DOHH2 (cell line): ENCODE data around the gene PPP1R8.

ENCODE experiments used
- H3F3A ChIP-seq: fragments of 200-600 bp; sonication (generic), shearing (Covaris generic); 2 replicates; pipeline ENCODE4 v1.6.0; 2016; ENCODE audit warnings: antibody characterized with exemption, mild to moderate bottlenecking; ENCODE audit not compliant: control insufficient read depth, insufficient read depth
- H3K27ac ChIP-seq: fragments of 200-600 bp; sonication (generic); 2 replicates; pipeline ENCODE4 v1.5.1; 2014; ENCODE audit warnings: low read depth, mild to moderate bottlenecking, low read length, moderate library complexity
- H3K27me3 ChIP-seq: fragments of 200-600 bp; sonication (generic); 2 replicates; pipeline ENCODE4 v1.6.1; 2014; ENCODE audit warnings: mild to moderate bottlenecking, low read length, mixed read lengths; ENCODE audit not compliant: control insufficient read depth
- H3K36me3 ChIP-seq: fragments of 200-600 bp; sonication (generic); 2 replicates; pipeline ENCODE4 v1.6.1; 2014; ENCODE audit warnings: mild to moderate bottlenecking, low read length, moderate library complexity, mixed read lengths; ENCODE audit not compliant: control insufficient read depth
- H3K4me1 ChIP-seq: fragments of 200-600 bp; sonication (generic); 2 replicates; pipeline ENCODE4 v1.6.1; 2014; ENCODE audit warnings: mild to moderate bottlenecking, low read length, mixed read lengths; ENCODE audit not compliant: control insufficient read depth
- H3K4me2 ChIP-seq: fragments of 200-600 bp; sonication (generic); 2 replicates; pipeline ENCODE4 v1.6.0; 2014; ENCODE audit warnings: mild to moderate bottlenecking, low read length, moderate library complexity
- H3K4me3 ChIP-seq: fragments of 200-600 bp; sonication (generic); 2 replicates; pipeline ENCODE4 v1.5.1; 2014; ENCODE audit warnings: mild to moderate bottlenecking, low read length, mixed read lengths
- H3K79me2 ChIP-seq: fragments of 200-600 bp; sonication (generic); 2 replicates; pipeline ENCODE4 v1.6.1; 2014; ENCODE audit warnings: mild to moderate bottlenecking, low read length, mixed read lengths; ENCODE audit not compliant: control insufficient read depth
- H3K9me2 ChIP-seq: fragments of 200-600 bp; sonication (generic); replicated peaks from 2 replicates; pipeline ENCODE4 v1.6.1; 2014; ENCODE audit warnings: mild to moderate bottlenecking, low read length, mixed read lengths; ENCODE audit not compliant: control insufficient read depth
- H3K9me3 ChIP-seq: fragments of 200-600 bp; sonication (generic); 2 replicates; pipeline ENCODE4 v1.6.1; 2014; ENCODE audit warnings: antibody characterized with exemption, low read length, mixed read lengths; ENCODE audit not compliant: control insufficient read depth, insufficient read depth
- H4K20me1 ChIP-seq: fragments of 200-600 bp; sonication (generic); 2 replicates; pipeline ENCODE4 v1.6.0; 2014; ENCODE audit warnings: low read depth, mild to moderate bottlenecking, antibody characterized with exemption, low read length, moderate library complexity; ENCODE audit not compliant: control insufficient read depth, insufficient read depth
- EZH2phosphoT487 ChIP-seq: fragments of 200-600 bp; sonication (generic); IDR thresholded peaks from 2 replicates; pipeline ENCODE4 v1.6.1; 2017; ENCODE audit warnings: borderline replicate concordance, mild to moderate bottlenecking, antibody characterized with exemption, low read length, moderate library complexity, mixed read lengths
- TF ChIP-seq, protein P1 (sequence below): fragments of 200-600 bp; sonication (generic); IDR thresholded peaks from one replicate; pipeline ENCODE4 v1.5.1; 2014; ENCODE audit warnings: antibody characterized with exemption, mild to moderate bottlenecking, low read depth, low read length; ENCODE audit not compliant: poor library complexity, severe bottlenecking

The PPP1R8 gene

GRCh38 chr1:27878039-27878438 is 47.5 kb downstream of the PPP1R8 start:
- no peaks in the 10 kb centered on the region for H3K9me3 ChIP-seq
- no peaks in the 10 kb centered on the region for H3K9me2 ChIP-seq
- H3K79me2 ChIP-seq, result no peaks in the 10 kb centered on the region
- H4K20me1 ChIP-seq, result no peaks in the 10 kb centered on the region
- no peak overlapping the region for H3K4me3 ChIP-seq
- no peaks in the 10 kb centered on the region for H3K27me3 ChIP-seq
- H3K27ac ChIP-seq, result no peak overlapping the region
- peaks cover 43% of the 10 kb centered on the region for H3K4me1 ChIP-seq
- H3K36me3 ChIP-seq, result no peaks in the 10 kb centered on the region
- H3F3A ChIP-seq, result peaks cover 7% of the 10 kb centered on the region; the same call in 1 of the 2 replicates
- no peak overlapping the region for H3K4me2 ChIP-seq
- no peak for TF ChIP-seq EZH2phosphoT487
- TF ChIP-seq, protein P1, sequence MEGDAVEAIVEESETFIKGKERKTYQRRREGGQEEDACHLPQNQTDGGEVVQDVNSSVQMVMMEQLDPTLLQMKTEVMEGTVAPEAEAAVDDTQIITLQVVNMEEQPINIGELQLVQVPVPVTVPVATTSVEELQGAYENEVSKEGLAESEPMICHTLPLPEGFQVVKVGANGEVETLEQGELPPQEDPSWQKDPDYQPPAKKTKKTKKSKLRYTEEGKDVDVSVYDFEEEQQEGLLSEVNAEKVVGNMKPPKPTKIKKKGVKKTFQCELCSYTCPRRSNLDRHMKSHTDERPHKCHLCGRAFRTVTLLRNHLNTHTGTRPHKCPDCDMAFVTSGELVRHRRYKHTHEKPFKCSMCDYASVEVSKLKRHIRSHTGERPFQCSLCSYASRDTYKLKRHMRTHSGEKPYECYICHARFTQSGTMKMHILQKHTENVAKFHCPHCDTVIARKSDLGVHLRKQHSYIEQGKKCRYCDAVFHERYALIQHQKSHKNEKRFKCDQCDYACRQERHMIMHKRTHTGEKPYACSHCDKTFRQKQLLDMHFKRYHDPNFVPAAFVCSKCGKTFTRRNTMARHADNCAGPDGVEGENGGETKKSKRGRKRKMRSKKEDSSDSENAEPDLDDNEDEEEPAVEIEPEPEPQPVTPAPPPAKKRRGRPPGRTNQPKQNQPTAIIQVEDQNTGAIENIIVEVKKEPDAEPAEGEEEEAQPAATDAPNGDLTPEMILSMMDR, result no peak

GRCh38 chr1:27878787-27879335 is 48.3 kb downstream of the PPP1R8 start:
- Histone ChIP-seq H3K4me1 (peaks cover 39% of the 10 kb centered on the region), H3K4me2 (no peak overlapping the region), H3K9me3 (no peaks in the 10 kb centered on the region), H3K36me3 (no peaks in the 10 kb centered on the region; the same call in 1 of the 2 replicates), H4K20me1 (no peaks in the 10 kb centered on the region), H3K79me2 (no peaks in the 10 kb centered on the region), H3K27me3 (no peaks in the 10 kb centered on the region), H3K4me3 (no peak overlapping the region), H3K27ac (no peak overlapping the region), H3K9me2 (no peaks in the 10 kb centered on the region), H3F3A (peaks cover 7% of the 10 kb centered on the region; the same call in 1 of the 2 replicates)
- TF ChIP-seq, protein P1, result no peak
- no peak for TF ChIP-seq EZH2phosphoT487

DNA sequence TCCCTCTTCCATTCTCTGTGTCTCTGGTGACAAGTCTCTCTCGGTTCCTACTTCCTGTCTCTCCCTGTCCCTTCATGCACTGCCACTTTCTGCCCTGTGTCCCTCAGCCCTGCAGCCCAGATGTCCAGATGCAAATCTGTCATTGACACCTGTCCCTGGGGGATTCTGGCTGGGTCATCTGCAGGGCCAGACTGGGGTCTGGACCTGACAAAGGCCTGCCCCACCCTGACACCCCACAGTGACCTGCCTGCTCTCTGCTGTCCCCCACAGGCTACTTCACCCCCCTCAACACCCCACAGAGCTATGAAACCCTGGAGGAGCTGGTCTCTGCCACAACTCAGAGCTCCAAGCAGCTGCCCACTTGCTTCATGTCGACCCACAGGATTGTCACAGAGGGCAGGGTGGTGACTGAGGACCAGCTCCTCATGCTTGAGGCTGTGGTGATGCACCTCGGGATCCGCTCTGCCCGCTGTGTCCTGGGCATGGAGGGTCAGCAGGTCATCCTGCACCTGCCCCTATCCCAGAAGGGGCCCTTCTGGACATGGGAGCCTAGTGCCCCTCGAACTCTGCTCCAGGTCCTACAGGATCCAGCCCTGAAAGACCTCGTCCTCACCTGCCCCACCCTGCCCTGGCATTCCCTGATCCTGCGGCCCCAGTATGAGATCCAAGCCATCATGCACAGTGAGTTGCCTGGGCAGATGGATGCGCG is 48.9 kb downstream of the PPP1R8 start:
- no peaks in the 10 kb centered on the region for H3K9me2 ChIP-seq
- no peak overlapping the region for H3K4me3 ChIP-seq
- H3K4me1 ChIP-seq, result peaks cover 40% of the 10 kb centered on the region
- H3K4me2 ChIP-seq, result no peak overlapping the region
- peaks cover 7% of the 10 kb centered on the region; the same call in 1 of the 2 replicates for H3K36me3 ChIP-seq
- peaks cover 2% of the 10 kb centered on the region; the same call in 1 of the 2 replicates for H3F3A ChIP-seq
- H4K20me1 ChIP-seq, result no peaks in the 10 kb centered on the region; the same call in 1 of the 2 replicates
- H3K79me2 ChIP-seq, result no peaks in the 10 kb centered on the region
- no peaks in the 10 kb centered on the region for H3K27me3 ChIP-seq
- H3K9me3 ChIP-seq, result no peaks in the 10 kb centered on the region
- no peak overlapping the region for H3K27ac ChIP-seq
- TF ChIP-seq EZH2phosphoT487, result no peak
- TF ChIP-seq, protein P1, result no peak
